Measurements from ENCODE around the gene THADA.
"Not testable (repeated sequence)": the region's sequence is repeated elsewhere in the genome, so short reads cannot be mapped to it uniquely, and the experiment has no call there.

THADA gene

GRCh38 chr2:43551990-43552389, 43.8 kb downstream of the THADA start:
- TF ChIP-seq SPI1 (IDR thresholded peaks at IDR 0.05; ENCODE audit: borderline replicate concordance, low read depth) (no peak), POLR2AphosphoS5 (IDR thresholded peaks at IDR 0.05; ENCODE audit: low read depth) (no peak), REST (IDR thresholded peaks at IDR 0.05; ENCODE audit: insufficient replicate concordance, low read depth) (no peak), CTCF (IDR thresholded peaks at IDR 0.05; ENCODE audit: insufficient read depth, low read length) (no peak), GABPA (IDR thresholded peaks at IDR 0.05; ENCODE audit: low read depth) (no peak)
- Histone ChIP-seq H3K27me3 (ENCODE audit: insufficient read depth, poor library complexity, severe bottlenecking) (no peaks in the 10 kb centered on the region), H3K27ac (replicated peaks) (no peak overlapping the region), H3K4me3 (replicated peaks; ENCODE audit: insufficient read depth, low read length) (no peak overlapping the region)
- DNase-seq (ENCODE audit: low read depth in 1 of 2, low spot score in 1 of 2), result no peak

- not testable (repeated sequence) for DNase-seq (ENCODE audit: low read depth in 1 of 2, low spot score in 1 of 2); H3K4me3 ChIP-seq (replicated peaks; ENCODE audit: insufficient read depth, low read length); H3K27me3 ChIP-seq (ENCODE audit: insufficient read depth, poor library complexity, severe bottlenecking); H3K27ac ChIP-seq (replicated peaks)
Measured at GRCh38 chr2:43548381-43548780, 47.5 kb downstream of the THADA start.

GRCh38 chr2:43542285-43542933, 53.4 kb downstream of the THADA start:
- no peak overlapping the region for H3K4me3 ChIP-seq (replicated peaks; ENCODE audit: insufficient read depth, low read length)
- TF ChIP-seq POLR2AphosphoS5 (IDR thresholded peaks at IDR 0.05; ENCODE audit: low read depth), result no peak
- TF ChIP-seq GABPA (IDR thresholded peaks at IDR 0.05; ENCODE audit: low read depth), result no peak
- TF ChIP-seq SPI1 (IDR thresholded peaks at IDR 0.05; ENCODE audit: borderline replicate concordance, low read depth), result no peak
- TF ChIP-seq REST (IDR thresholded peaks at IDR 0.05; ENCODE audit: insufficient replicate concordance, low read depth), result no peak
- no peak for TF ChIP-seq CTCF (IDR thresholded peaks at IDR 0.05; ENCODE audit: insufficient read depth, low read length)
- peak overlapping the region; percentile 63 for H3K27ac ChIP-seq (replicated peaks)
- peak; percentile 8 to 23 for DNase-seq (ENCODE audit: low read depth in 1 of 2, low spot score in 1 of 2)
- H3K27me3 ChIP-seq (ENCODE audit: insufficient read depth, poor library complexity, severe bottlenecking), result no peaks in the 10 kb centered on the region

GRCh38 chr2:43541165-43541564, 54.7 kb downstream of the THADA start:
- peak overlapping the region; percentile 63 for H3K27ac ChIP-seq (replicated peaks)
- H3K4me3 ChIP-seq (replicated peaks; ENCODE audit: insufficient read depth, low read length), result no peak overlapping the region
- no peaks in the 10 kb centered on the region for H3K27me3 ChIP-seq (ENCODE audit: insufficient read depth, poor library complexity, severe bottlenecking)
- TF ChIP-seq SPI1 (IDR thresholded peaks at IDR 0.05; ENCODE audit: borderline replicate concordance, low read depth) (no peak), CTCF (IDR thresholded peaks at IDR 0.05; ENCODE audit: insufficient read depth, low read length) (no peak), REST (IDR thresholded peaks at IDR 0.05; ENCODE audit: insufficient replicate concordance, low read depth) (no peak), GABPA (IDR thresholded peaks at IDR 0.05; ENCODE audit: low read depth) (no peak), POLR2AphosphoS5 (IDR thresholded peaks at IDR 0.05; ENCODE audit: low read depth) (no peak)
- DNase-seq (ENCODE audit: low read depth in 1 of 2, low spot score in 1 of 2), result peak; percentile 25 to 52

Data from HL-60 (cell line).